Ishikawa (cell line): ENCODE results near the gene MOK.

Experiments used
- CREB1 ChIP-seq: IDR thresholded peaks from 2 replicates; pipeline ENCODE4 v1.6.1; 2012; ENCODE audit warnings: low read depth
- EP300 ChIP-seq: IDR thresholded peaks from 2 replicates; pipeline ENCODE4 v1.6.1; 2012; ENCODE audit warnings: borderline replicate concordance

GRCh38 chr14:102303664-102304063 is 1.3 kb downstream of the MOK start:
- no peak for TF ChIP-seq EP300
- TF ChIP-seq CREB1, result no peak
